Effector CD8-positive, alpha-beta T cell (primary cell): Measurements from ENCODE around the gene VPS41.
"Not testable (repeated sequence)": the region's sequence is repeated elsewhere in the genome, so short reads cannot be mapped to it uniquely, and the experiment has no call there.

ENCODE experiments used
- DNase-seq: peaks from one replicate; lab custom pipeline; 2025; lab: John Stamatoyannopoulos, UW
- total RNA-seq, 4 experiments: gene quantifications; one replicate each; lab custom pipeline; 2026; lab: John Stamatoyannopoulos, UW

Gene VPS41
- total RNA-seq, result 65.2 to 94.9 (median 71.4) reads per million in 4 experiments

DNA sequence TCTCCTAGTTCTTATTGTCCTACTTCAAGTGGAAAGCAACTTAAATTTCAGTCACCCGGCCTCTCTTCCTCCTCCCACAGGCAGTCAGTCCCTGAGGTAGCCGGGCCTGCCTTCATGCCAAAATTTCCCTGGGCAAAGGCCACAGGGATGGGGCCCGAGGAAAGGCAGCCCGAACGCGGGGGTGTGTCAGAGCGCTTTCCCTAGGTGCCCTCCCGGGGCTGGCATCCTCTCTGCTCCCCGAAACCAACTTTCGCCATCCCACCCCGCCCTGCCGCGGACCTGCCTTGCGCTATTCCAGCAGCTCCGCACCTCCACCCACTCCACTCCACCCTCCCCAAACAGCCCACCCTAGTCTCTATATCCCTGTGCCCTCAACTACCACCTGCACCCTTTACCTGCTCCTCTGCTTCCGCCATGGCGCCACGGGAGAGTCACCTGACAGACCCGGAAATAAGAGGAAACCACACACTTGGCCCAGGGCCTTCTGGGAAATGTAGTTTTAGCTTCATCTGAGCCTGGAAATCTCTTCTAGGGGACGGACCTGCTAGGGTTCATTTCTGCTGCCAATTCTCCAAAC lies at the start of gene VPS41:
Gene VPS41 (minus strand): TSS at position 433 of the 577 bp plus-strand sequence. CDS start 17 bp downstream, at position 416.
- peak; percentile 68 for DNase-seq

GRCh38 chr7:38955892-38956291 lies 46.9 kb upstream of the VPS41 start:
- no peak for DNase-seq

DNA sequence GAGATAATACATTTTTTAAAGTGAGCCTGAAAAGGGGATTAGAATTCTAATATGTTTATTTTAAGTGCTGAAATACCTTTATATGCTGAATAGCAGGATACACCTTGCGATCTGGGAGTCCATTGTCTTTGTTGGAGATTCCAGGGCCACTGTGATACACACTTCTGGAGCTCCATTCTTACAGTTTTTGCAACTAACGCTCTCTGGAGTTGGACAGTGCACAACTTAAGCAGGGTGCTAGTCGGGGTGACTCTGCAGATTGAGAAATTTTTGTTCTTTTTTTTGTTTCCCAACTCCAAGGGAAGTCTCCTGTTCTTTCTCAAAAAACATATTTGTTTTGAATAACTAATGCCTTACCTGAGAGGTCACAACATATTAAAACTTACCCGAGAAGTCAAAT lies 45.0 kb upstream of the VPS41 start:
- no peak for DNase-seq

- DNase-seq, result no peak
These were observed 44.2 kb upstream of the VPS41 start for GRCh38 chr7:38953227-38953626.

DNA sequence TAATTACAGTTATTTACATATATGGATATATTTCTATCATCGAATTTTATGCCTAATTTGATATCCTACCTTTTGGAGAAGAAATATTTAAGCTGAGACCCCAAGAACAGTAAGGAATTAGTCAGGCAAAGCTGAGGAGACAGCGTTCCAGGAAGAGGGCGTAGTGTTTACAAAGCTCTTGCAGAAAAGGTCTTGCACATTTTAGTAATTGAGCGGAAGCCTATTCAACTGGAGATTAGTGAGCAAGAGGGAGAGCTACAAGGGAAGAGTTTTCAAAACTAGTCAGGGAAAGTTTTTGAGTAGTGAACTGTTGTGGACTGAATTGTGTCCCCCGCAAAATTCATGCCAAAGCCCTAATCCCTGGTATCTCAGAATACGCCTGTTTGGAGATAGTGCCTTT lies 42.2 kb upstream of the VPS41 start:
- DNase-seq, result no peak

- DNase-seq, result no peak
These were observed 41.3 kb upstream of the VPS41 start for GRCh38 chr7:38950309-38950708.

DNA sequence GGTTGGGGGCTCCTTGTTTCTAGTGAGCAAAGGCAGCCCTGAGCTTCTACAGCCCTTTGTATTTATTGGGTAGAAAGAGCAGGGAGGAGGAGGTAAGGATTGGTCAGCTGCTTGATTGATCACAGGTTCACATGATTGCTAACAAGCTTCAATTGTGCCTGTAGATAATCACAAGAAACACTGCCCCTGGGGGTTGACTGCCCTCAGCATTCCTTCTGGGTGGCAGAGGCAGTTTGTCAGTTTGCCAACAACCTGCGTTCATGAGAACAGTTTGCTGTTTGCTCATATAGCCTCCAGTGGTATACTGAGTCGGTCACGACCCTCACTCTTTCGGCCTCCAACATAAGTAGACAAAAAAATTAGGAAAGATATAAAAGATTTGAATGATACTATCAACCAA lies 38.5 kb upstream of the VPS41 start:
- not testable (repeated sequence) for DNase-seq

- DNase-seq, result no peak
These were observed 33.5 kb upstream of the VPS41 start for GRCh38 chr7:38942431-38943051.

DNA sequence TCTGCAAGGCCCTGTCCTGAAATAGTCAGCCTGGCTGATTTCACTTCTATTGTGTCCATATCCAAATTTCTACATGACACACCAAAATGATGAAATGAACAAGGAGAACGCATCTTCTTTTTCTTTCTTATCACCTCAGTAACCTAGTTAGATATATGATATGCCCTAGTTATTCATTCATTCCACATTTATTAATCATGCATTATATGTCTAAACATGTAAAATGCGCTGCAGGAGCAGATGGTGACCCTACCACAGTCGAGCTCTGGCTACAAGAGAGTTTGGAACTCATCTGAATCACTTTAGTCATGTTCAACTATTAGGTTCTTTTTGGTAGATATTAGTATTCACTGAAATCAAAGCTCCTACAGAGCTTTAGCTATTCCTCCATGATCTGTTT lies 31.8 kb upstream of the VPS41 start:
- DNase-seq, result no peak

DNA sequence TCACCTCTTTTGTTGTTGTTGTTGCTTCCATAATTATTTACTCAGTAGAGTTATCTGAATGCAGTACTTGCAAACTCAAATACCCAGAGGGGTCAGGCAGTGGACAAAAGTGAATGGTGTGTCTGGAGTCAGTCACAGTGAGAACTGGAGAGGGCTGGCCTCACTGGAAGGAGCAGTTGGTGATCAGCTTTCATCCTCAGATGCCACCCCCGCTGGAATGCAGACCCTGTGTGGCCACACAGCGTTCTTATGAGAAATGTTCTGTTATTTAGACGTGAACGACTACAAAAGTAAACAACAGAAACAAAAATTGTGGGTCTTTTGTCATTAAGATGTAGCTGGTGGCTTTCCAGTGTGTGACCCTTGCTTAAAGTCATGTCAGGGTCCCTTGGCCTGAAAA lies 29.6 kb upstream of the VPS41 start:
- no peak for DNase-seq

- DNase-seq, result no peak
These were observed 29.1 kb upstream of the VPS41 start for GRCh38 chr7:38938001-38938485.

DNA sequence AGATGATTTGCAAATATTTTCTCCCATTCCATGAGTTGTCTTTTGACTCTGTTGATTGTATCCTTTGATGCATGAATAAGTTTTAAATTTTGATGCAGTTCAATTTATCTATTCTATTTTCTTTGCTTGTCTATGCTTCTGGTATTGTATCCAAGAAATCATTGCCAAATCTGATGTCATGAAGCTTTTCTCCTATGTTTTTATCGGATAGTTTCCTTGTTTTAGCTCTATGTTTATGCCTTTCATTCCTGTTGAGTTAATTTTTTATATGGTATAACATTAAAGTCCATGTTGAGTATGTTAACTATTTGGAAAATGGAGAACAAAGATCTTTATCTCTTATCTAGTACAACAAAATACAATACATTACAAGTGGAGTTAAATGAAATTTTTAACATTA lies 27.6 kb upstream of the VPS41 start:
- no peak for DNase-seq

- no peak for DNase-seq
These were observed 25.5 kb upstream of the VPS41 start for GRCh38 chr7:38934536-38934935.

- DNase-seq, result no peak
These were observed 25.1 kb upstream of the VPS41 start for GRCh38 chr7:38934051-38934450.

DNA sequence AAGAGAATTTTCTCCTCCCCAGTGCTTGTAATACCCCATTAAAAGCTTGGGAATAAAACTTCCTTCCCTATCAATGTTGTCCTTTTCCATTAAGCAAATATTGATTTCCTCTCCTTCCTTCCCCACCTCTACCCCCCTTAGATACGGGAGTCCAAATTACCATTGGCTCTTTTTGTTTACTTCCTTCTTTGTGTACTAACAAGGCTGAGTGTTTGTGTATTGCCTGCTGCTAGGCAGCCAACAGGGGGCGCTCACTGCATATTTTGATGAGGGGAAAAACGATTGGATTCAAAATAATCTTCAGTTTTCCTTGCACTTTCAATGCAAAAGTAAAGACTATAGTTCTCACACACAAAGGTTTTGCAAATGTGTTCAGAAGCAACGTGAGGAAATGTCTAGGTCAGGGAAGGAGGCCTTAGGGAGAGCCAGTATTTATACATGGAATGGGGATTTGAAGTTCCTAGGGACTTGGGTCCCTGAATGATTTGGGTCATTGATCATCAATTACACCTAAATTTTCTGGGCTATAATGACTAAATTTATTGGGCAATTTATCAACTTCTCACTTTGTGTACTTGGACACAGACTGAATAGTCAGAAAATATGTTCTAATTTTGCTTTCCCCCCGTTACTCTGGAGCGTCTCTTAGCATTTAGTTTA lies 23.6 kb upstream of the VPS41 start:
- DNase-seq, result peak; percentile 6

DNA sequence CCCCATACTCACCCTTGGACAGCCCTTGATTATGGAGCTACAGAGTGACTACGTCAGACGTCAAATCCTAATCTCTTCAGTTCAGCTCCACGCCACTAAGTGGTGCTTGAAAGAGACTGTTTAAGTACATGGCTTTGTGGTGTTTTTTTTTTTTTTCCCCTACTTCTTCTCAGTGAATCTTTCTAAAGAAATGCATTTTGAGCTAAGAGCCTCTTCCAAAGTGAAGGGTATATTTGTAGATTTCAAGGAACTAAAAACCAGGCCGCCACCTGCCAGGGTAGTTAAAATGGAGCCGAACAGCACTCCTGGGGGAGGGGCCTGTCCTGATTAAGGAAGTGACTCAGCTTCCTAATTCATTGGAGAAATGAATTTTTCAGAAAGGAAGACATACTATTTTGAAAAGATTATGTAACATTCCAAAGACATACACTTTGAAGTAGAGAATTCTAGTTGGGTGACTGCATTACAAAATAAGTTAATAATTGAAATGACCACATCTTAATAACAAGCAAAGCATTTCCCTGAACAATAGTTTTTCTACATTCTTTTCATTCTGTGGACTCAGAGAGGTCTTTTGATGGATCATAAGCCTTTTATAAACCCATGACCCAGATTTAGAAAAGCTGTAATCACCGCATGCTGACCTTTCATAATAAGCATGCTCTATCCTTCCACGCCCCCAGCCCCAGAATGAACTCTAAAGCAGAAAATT lies 20.6 kb upstream of the VPS41 start:
- DNase-seq, result no peak

DNA sequence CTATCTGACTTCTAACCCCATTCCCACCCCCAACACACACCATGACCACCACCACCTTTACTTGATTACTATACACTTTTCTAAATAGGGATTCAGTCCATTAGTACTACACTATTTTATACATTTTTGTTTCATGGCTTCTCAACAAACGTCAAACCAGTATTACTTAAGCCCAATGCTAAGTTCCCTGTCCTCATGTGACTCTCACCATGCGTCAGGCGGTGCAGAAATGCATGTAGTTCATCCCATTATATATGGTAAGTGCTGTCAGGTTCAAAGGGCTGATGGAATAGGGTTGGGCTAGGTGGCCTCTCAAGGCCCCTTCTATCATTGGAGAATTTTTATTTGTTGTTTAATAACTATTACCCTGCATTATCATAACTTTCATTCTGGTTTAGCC lies 19.5 kb upstream of the VPS41 start:
- no peak for DNase-seq

DNA sequence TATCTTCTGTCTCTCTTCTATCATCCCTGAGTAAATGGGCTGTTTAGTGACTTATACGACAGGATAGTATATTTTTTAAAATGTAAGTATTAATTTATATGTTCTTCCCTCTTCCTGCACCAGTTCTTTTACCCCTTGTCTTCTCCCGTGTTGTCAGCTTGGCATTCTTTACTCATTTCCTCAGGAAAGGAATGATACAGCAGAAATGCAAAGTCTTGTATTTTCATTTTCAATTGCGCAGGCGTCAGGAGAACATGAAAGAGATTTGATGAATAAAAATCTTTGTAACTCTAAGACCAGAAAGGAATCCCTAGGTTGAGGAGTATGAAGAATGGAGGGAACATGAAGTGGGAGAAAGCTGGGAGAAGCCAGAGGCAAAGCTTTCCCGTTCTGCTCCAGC lies 18.8 kb upstream of the VPS41 start:
- no peak for DNase-seq

DNA sequence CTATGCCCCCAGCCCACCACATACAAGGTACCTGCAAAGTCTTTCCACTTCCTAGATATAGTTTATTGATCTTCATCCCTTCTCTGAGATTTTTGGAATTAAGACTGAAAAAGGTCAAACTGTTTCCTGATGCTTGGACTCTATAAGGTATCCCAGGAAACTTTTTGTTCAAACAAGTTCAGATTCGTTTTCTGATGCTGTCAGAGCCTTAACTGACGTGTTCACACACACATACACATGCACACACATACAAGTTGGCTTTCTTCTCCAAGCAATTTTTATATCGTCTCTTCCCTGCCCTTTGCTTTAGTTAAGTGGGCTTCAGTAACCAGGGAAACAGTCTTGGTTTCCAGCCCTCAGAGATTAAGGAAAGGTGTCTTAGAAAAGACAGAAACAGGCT lies 11.7 kb upstream of the VPS41 start:
- DNase-seq, result no peak

GRCh38 chr7:38916396-38916795 lies 7.4 kb upstream of the VPS41 start:
- DNase-seq, result no peak

- DNase-seq, result no peak
These were observed 879 bp upstream of the VPS41 start for GRCh38 chr7:38909870-38910269.

DNA sequence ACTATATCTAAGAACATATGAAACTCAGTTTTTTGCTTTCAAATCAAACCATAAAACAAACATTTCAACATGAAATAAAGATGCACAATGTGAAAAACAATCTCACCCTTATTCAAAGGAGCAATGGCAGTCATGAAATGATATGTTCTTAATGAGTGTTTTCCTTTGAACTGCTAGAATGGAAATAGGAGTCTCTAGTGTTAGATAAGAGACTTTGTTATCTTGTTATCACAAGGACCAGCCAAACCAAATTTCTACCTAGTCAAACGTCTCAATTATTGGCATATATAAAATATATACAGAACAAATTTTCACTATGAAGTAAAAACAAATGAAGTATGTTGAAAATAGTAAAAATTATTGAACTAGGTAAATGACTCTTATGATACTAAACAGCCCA lies 1.2 kb downstream of the VPS41 start:
- no peak for DNase-seq

- DNase-seq, result no peak
These were observed 1.9 kb downstream of the VPS41 start for GRCh38 chr7:38907066-38907465.
